ENCODE measurements around the gene SLIT1.
A peak's percentile ranks its signal among the peaks of the same experiment; 100 is the strongest.

Gene SLIT1

GRCh38 chr10:97003804-97004201, 182.0 kb downstream of the SLIT1 start:
- Mint-ChIP-seq H3K27ac (no peak overlapping the region), H3K27me3 (peaks cover 3% of the 10 kb centered on the region)

GRCh38 chr10:97003151-97003803, 182.5 kb downstream of the SLIT1 start:
- Mint-ChIP-seq H3K9me3 (no peaks in the 10 kb centered on the region), H3K27ac (no peak overlapping the region), H3K4me3 (no peak overlapping the region), H3K27me3 (peaks cover 3% of the 10 kb centered on the region), H3K4me1 (no peaks in the 10 kb centered on the region), H3K36me3 (peaks cover 8% of the 10 kb centered on the region)

More at GRCh38 chr10:97003804-97004201, 182.0 kb downstream of the SLIT1 start:
- no peak overlapping the region for H3K4me3 Mint-ChIP-seq
- H3K9me3 Mint-ChIP-seq = no peaks in the 10 kb centered on the region
- no peaks in the 10 kb centered on the region for H3K4me1 Mint-ChIP-seq
- peaks cover 8% of the 10 kb centered on the region for H3K36me3 Mint-ChIP-seq

- no peak overlapping the region for H3K4me3 Mint-ChIP-seq
- no peaks in the 10 kb centered on the region for H3K4me1 Mint-ChIP-seq
- no peak overlapping the region for H3K27ac Mint-ChIP-seq
- H3K27me3 Mint-ChIP-seq = peaks cover 2% of the 10 kb centered on the region
- H3K9me3 Mint-ChIP-seq = no peaks in the 10 kb centered on the region
- peaks cover 5% of the 10 kb centered on the region for H3K36me3 Mint-ChIP-seq
These were observed 183.1 kb downstream of the SLIT1 start for GRCh38 chr10:97002670-97003069.

DNA sequence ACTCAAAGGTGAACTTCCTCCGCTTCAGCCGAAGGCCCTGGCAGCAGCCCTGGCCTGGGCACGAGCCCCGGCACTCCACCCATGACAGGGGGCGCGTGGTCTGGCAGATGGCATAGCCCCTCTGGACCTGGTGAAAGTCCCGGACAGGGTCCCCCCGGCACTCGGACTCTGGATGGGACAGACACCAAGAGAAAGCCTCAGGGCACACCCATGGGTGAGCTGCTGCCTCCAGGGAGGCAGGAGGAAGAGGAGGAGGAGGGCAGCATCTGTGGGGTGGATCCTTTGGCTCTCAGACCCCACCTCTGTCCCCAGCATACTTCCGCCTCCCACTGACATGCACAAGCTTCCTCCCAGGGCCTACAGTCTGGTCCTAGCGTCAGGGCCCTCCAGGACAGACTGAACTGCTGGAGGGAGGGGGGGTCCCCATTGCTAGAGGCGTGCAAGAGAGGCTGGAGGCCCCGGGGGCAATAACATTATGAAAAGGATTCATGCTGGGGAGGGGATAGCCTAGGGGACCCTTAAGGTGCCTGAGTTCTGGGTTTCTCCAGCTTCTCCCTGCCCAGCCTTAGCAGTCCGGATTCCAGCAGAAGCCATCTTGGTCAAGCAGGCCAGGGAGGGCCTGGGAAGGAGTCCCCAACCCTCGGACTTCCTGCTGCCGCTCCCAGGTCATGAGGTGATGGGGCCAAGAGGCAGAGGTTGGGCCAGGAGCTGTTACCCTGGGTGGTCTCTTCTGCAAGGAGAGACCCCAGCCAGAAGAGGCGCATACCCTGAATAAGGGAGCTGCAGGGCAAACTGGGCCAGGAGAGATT, 184.4 kb downstream of the SLIT1 start:
- H3K4me3 Mint-ChIP-seq = no peak overlapping the region
- H3K27ac Mint-ChIP-seq = no peak overlapping the region
- H3K27me3 Mint-ChIP-seq = no peaks in the 10 kb centered on the region
- H3K36me3 Mint-ChIP-seq = peaks cover 2% of the 10 kb centered on the region
- H3K9me3 Mint-ChIP-seq = no peaks in the 10 kb centered on the region
- no peaks in the 10 kb centered on the region for H3K4me1 Mint-ChIP-seq

- Mint-ChIP-seq H3K36me3 (peaks cover 2% of the 10 kb centered on the region), H3K27ac (no peak overlapping the region), H3K4me1 (no peaks in the 10 kb centered on the region), H3K27me3 (no peaks in the 10 kb centered on the region), H3K4me3 (no peak overlapping the region), H3K9me3 (no peaks in the 10 kb centered on the region)
These were observed 185.1 kb downstream of the SLIT1 start for GRCh38 chr10:97000487-97001182.

DNA sequence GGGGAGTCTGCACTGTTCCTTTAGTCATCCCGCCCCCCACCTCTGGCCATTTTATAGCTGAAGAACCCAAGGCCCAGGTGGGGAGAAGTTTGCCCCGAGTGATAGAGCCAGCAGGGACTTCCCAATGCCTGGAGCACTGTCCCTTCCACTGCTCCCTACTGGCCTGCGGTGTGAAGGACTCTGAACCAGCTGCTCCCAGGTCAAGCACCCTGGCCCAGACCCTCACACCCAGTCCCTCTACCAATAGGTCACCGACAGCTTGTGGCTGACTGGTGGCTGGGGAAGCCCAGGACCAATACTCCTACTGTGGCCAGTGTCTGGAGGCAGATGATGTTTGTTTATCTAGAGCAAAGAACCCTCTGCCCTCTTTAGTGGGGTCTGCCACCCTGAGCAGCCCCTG, 185.8 kb downstream of the SLIT1 start:
- H3K4me1 Mint-ChIP-seq = no peaks in the 10 kb centered on the region
- no peaks in the 10 kb centered on the region for H3K36me3 Mint-ChIP-seq
- H3K27ac Mint-ChIP-seq = no peak overlapping the region
- no peaks in the 10 kb centered on the region for H3K27me3 Mint-ChIP-seq
- no peak overlapping the region for H3K4me3 Mint-ChIP-seq
- H3K9me3 Mint-ChIP-seq = no peaks in the 10 kb centered on the region

DNA sequence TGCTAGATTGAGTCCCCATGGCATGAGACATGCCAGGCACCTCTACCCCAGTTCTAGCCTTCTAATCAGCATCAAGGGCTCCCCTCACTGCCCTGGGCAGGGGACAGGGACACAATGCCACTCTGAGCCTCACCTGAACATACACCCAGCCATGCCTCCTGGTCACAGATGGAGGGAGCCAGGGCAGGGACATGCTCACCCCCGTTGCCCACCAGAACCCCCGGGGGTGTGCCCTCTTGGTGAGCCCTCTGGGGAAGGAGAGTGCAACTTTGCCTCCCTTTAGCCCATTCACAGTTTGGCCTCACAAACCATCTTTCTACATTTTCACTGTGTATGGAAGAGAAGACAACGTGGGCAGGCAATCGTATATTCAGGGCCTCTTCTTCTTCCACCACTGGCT, 186.4 kb downstream of the SLIT1 start:
- H3K27me3 Mint-ChIP-seq = no peaks in the 10 kb centered on the region
- H3K4me1 Mint-ChIP-seq = no peaks in the 10 kb centered on the region
- H3K4me3 Mint-ChIP-seq = no peak overlapping the region
- no peaks in the 10 kb centered on the region for H3K9me3 Mint-ChIP-seq
- H3K36me3 Mint-ChIP-seq = no peaks in the 10 kb centered on the region
- H3K27ac Mint-ChIP-seq = no peak overlapping the region

DNA sequence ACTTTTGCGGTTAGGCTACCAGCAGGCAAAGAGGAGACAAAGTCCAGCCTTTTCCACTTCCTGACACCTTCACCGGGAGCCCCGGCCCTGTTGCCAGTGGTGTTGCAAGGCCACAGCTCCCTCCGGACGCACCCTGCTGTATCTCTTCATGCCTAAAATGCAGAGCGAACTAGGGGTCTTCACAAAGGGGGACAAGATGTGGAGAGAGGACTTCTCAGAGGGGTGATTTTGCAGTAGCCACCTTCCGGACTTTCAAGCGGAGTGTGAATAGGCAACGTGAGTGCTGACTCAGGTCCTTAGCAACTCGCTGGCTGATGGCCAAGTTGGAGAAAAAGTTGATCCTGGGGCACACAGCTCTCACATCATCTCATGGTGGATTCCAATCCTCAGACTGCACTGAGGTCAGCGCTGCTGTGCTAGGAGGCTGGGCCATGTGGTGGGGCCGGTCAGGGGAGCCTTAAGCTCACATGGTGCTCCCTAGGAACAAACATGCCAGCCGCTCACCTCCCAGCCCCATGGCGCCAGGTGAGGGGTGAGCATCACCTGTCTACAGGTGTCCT, 187.3 kb downstream of the SLIT1 start:
- no peaks in the 10 kb centered on the region for H3K9me3 Mint-ChIP-seq
- H3K27me3 Mint-ChIP-seq = no peaks in the 10 kb centered on the region
- H3K36me3 Mint-ChIP-seq = no peaks in the 10 kb centered on the region
- no peak overlapping the region for H3K4me3 Mint-ChIP-seq
- no peaks in the 10 kb centered on the region for H3K4me1 Mint-ChIP-seq
- H3K27ac Mint-ChIP-seq = no peak overlapping the region

DNA sequence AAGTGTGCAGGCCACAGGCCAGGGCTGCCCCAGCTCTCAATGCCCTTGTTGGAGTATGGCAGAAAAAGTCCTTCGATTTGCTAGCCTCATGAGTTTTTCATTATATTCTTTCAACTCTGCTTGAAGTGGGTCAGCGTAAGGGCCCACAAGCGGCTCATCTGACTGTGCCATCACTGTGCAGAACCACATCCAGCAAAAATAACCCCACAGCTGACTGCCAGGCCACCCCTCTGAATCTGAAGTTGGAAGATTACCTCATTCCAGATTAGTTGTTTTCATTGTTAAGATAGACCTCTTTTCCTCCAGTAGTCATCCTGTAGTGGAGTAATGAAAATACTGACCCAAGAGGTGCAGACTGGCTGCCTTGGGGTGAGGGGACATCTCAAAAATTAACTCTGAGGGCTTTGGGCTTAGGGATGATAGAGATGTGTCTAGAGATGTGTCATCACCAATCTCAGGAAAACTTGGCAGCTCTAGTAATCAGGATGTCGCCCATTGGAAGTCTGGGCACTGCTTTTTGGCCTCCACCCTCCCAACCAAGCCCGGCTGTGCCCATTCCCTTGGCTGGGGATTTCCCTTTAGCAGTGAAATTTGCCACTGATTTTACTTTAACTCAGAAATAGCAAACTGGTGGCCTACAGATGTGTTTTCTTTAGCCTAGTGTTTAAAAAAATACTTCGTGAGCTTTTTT, 189.3 kb downstream of the SLIT1 start:
- H3K4me3 Mint-ChIP-seq = no peak overlapping the region
- no peaks in the 10 kb centered on the region for H3K27me3 Mint-ChIP-seq
- no peaks in the 10 kb centered on the region for H3K4me1 Mint-ChIP-seq
- H3K36me3 Mint-ChIP-seq = no peaks in the 10 kb centered on the region
- H3K9me3 Mint-ChIP-seq = no peaks in the 10 kb centered on the region
- peak overlapping the region; percentile 35 for H3K27ac Mint-ChIP-seq

GRCh38 chr10:96995851-96996250, 189.9 kb downstream of the SLIT1 start:
- Mint-ChIP-seq H3K36me3 (no peaks in the 10 kb centered on the region), H3K27ac (no peak overlapping the region), H3K27me3 (no peaks in the 10 kb centered on the region), H3K4me1 (no peaks in the 10 kb centered on the region), H3K9me3 (no peaks in the 10 kb centered on the region), H3K4me3 (no peak overlapping the region)

- H3K4me3 Mint-ChIP-seq = no peak overlapping the region
- H3K36me3 Mint-ChIP-seq = peaks cover 2% of the 10 kb centered on the region
- no peak overlapping the region for H3K27ac Mint-ChIP-seq
- no peaks in the 10 kb centered on the region for H3K9me3 Mint-ChIP-seq
- H3K4me1 Mint-ChIP-seq = no peaks in the 10 kb centered on the region
- H3K27me3 Mint-ChIP-seq = no peaks in the 10 kb centered on the region
These were observed 193.0 kb downstream of the SLIT1 start for GRCh38 chr10:96992721-96993120.

DNA sequence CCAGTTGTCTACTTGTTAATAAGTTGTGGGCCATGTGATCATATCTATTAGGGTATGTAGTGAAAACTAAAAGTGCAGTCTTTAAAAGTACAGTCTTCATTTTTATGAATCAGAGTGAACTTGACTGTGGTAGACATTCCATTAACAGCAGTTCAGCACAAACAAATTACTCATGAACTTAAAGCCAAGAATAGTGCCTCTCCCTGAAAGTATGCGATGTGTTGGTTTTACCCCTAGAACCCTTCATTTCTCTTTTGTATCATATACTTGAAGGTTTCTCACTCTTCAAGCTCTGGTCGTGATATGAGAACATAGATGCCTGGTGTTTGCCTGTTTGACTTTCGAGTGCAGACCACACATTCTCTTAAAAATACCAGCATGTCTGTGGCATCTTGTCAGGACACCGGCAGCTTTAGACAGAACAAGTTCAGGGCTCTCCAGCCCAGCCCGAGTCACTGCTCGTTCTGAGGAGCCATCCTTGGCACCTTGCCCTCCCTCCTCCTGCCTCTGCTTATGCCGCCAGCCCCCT, 194.4 kb downstream of the SLIT1 start:
- Mint-ChIP-seq H3K27me3 (no peaks in the 10 kb centered on the region), H3K9me3 (no peaks in the 10 kb centered on the region), H3K4me3 (no peak overlapping the region), H3K27ac (no peak overlapping the region), H3K36me3 (peaks cover 2% of the 10 kb centered on the region), H3K4me1 (no peaks in the 10 kb centered on the region)

- no peaks in the 10 kb centered on the region for H3K27me3 Mint-ChIP-seq
- no peaks in the 10 kb centered on the region for H3K9me3 Mint-ChIP-seq
- peaks cover 7% of the 10 kb centered on the region for H3K4me1 Mint-ChIP-seq
- no peak overlapping the region for H3K27ac Mint-ChIP-seq
- H3K36me3 Mint-ChIP-seq = peaks cover 4% of the 10 kb centered on the region
- H3K4me3 Mint-ChIP-seq = no peak overlapping the region
These were observed 197.3 kb downstream of the SLIT1 start for GRCh38 chr10:96988426-96988825.

DNA sequence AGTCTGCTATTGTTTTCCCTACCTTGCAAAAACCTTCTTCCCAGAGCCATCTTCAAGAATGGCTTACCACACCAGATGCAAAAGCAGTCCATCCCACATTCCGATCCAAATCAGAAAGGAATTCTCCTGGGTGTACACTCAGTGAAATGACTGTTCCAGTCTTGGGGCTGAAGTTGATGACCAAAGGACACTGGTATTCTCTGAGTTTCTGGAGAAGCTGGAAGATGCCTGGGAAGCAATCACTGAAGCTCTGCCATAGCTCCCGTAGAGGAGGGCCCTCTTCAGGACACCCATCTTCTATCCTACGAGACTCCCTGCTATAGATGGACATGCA, 197.9 kb downstream of the SLIT1 start:
- H3K4me3 Mint-ChIP-seq = no peak overlapping the region
- H3K27me3 Mint-ChIP-seq = no peaks in the 10 kb centered on the region

DNA sequence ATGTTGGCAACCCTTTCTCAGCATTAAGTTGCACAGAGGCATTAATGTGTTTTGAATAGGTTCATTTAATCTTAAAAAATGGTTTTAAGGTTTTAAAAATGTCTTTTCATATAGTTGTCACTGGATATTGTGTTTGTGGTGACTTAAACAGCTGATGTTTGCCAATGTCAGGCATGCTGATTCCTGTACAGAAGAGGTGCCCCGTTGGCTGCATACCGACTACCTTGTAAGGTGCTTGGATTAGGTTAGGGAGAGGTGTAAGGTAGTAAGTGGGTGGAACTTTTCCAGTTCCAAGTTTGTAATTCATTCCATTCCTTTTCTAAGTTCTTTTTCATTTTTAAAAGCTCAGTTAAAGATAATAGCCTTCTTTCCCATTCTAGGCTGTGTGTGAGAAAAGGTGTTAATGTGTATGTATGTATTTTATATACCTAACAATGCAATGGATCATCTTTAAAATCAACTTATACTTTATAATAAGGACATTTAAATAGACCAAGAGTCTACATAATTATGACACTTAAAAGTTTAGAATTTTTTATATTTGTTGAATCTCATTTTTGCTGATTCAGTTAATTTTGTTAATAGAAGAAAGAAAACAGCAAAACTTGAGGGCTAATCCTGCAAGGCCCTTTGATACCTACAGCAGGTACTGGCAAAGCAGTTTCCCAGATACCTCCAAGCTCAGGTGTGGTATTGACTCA, 198.5 kb downstream of the SLIT1 start:
- no peaks in the 10 kb centered on the region for H3K9me3 Mint-ChIP-seq
- H3K4me1 Mint-ChIP-seq = peaks cover 7% of the 10 kb centered on the region
- H3K36me3 Mint-ChIP-seq = peaks cover 4% of the 10 kb centered on the region
- no peak overlapping the region for H3K27ac Mint-ChIP-seq
- no peak overlapping the region for H3K4me3 Mint-ChIP-seq
- no peaks in the 10 kb centered on the region for H3K27me3 Mint-ChIP-seq

More for the DNA sequence above, 197.9 kb downstream of the SLIT1 start:
- Mint-ChIP-seq H3K36me3 (peaks cover 4% of the 10 kb centered on the region), H3K4me1 (peaks cover 7% of the 10 kb centered on the region), H3K9me3 (no peaks in the 10 kb centered on the region), H3K27ac (no peak overlapping the region)

All from activated naive CD4-positive, alpha-beta T cell treated with anti-CD3 and anti-CD28 coated beads, Interleukin-2, amount 50 U/mL, for 24 hours (primary cell).